OCI-LY7 (cell line): ENCODE results near the gene CRK. TPM values are rescaled to one million over a fixed set of nuclear protein-coding genes. Genes with fewer than 3 reads are reported as not detected.

ENCODE experiments used
- BruUV-seq: library from RNA; stranded (reverse); fragments of 400-500 nt; replicated peaks from 2 replicates; lab custom pipeline; 2021; lab: Mats Ljungman, UMichigan
- CTCF ChIA-PET: fragments of 300-600 bp; sonication (Branson Sonifier 250); formaldehyde crosslinking; loops from one replicate; lab custom pipeline; 2022; ENCODE audit warnings: antibody characterized with exemption; ENCODE audit not compliant: unreplicated experiment; lab: Charles Lee
- POLR2A ChIA-PET: fragments of 300-600 bp; sonication (Branson Sonifier 250); formaldehyde crosslinking; loops from one replicate; lab custom pipeline; 2022; ENCODE audit warnings: antibody characterized with exemption; lab: Charles Lee
- DNase-seq: peaks from one replicate; pipeline ENCODE4 v3.0.0-alpha.2; 2015; ENCODE audit warnings: low spot score
- H2AFZ ChIP-seq: fragments of 200-600 bp; sonication (generic), shearing (Covaris generic); 2 replicates; pipeline ENCODE4 v1.6.1; 2014; ENCODE audit warnings: mild to moderate bottlenecking, antibody characterized with exemption, low read length, moderate library complexity
- H3K27ac ChIP-seq: fragments of 200-600 bp; sonication (generic); 2 replicates; pipeline ENCODE4 v1.5.1; 2014; ENCODE audit warnings: mixed run types, low read depth, mild to moderate bottlenecking, moderate library complexity, low read length, inconsistent platforms; ENCODE audit not compliant: poor library complexity, severe bottlenecking
- H3K36me3 ChIP-seq: fragments of 200-600 bp; sonication (generic); 2 replicates; pipeline ENCODE4 v1.6.1; 2014; ENCODE audit warnings: mild to moderate bottlenecking, antibody characterized with exemption, low read length, moderate library complexity, mixed read lengths; ENCODE audit not compliant: insufficient read depth
- H3K4me1 ChIP-seq: fragments of 200-600 bp; sonication (generic); 2 replicates; pipeline ENCODE4 v1.5.1; 2014; ENCODE audit warnings: mild to moderate bottlenecking, low read length; ENCODE audit not compliant: insufficient read depth, poor library complexity, severe bottlenecking
- H3K4me2 ChIP-seq: fragments of 200-600 bp; sonication (generic); 2 replicates; pipeline ENCODE4 v1.6.1; 2014; ENCODE audit warnings: mild to moderate bottlenecking, low read length
- H3K4me3 ChIP-seq: fragments of 200-600 bp; sonication (generic); 2 replicates; pipeline ENCODE4 v1.5.1; 2014; ENCODE audit warnings: mild to moderate bottlenecking, low read depth, low read length; ENCODE audit not compliant: poor library complexity, severe bottlenecking
- H3K79me2 ChIP-seq: fragments of 200-600 bp; sonication (generic); 2 replicates; pipeline ENCODE4 v1.6.1; 2016; ENCODE audit warnings: low read depth, mild to moderate bottlenecking, low read length, moderate library complexity, mixed read lengths; ENCODE audit not compliant: insufficient read depth
- H3K9me2 ChIP-seq: fragments of 200-600 bp; sonication (generic); 2 replicates; pipeline ENCODE4 v1.6.1; 2016; ENCODE audit warnings: mild to moderate bottlenecking, low read length, mixed read lengths; ENCODE audit not compliant: insufficient read depth
- H3K9me3 ChIP-seq: fragments of 200-600 bp; sonication (generic); 2 replicates; pipeline ENCODE4 v1.6.1; 2014; ENCODE audit warnings: mild to moderate bottlenecking, mixed run types, low read length, mixed read lengths
- H4K20me1 ChIP-seq: fragments of 200-600 bp; sonication (generic); 2 replicates; pipeline ENCODE4 v1.6.1; 2014; ENCODE audit warnings: mild to moderate bottlenecking, antibody characterized with exemption, low read length, moderate library complexity, mixed read lengths; ENCODE audit not compliant: insufficient read depth
- CTCF ChIP-seq: fragments of 200-600 bp; sonication (generic); conservative IDR thresholded peaks from 2 replicates; pipeline ENCODE4 v1.5.1; 2014; ENCODE audit warnings: mild to moderate bottlenecking, antibody characterized with exemption, low read length, moderate library complexity, mixed read lengths
- EZH2phosphoT487 ChIP-seq: fragments of 200-600 bp; sonication (generic); IDR thresholded peaks from 2 replicates; pipeline ENCODE4 v1.6.1; 2018; ENCODE audit warnings: low read depth, borderline replicate concordance, mild to moderate bottlenecking, mixed run types, antibody characterized with exemption, low read length, moderate library complexity, mixed read lengths
- intact Hi-C: fragments of 100-400 bp; cut with micrococcal nuclease; formaldehyde crosslinking; loops from one replicate; pipeline ENCODE4 v1.10.0; 2022; ENCODE audit not compliant: unreplicated experiment
- total RNA-seq, 2 experiments: library from RNA; depleted of rRNA in 1 of 2; stranded (reverse); fragments of >200 nt in 1 of 2; shearing (Covaris generic) in 1 of 2; gene quantifications; 2 replicates each; pipeline ENCODE4 v1.2.3, GENCODE V29; 2014 to 2022

Gene CRK
- total RNA-seq, 2 experiments from 2014 or later: 30.4 to 32.0 TPM

DNA sequence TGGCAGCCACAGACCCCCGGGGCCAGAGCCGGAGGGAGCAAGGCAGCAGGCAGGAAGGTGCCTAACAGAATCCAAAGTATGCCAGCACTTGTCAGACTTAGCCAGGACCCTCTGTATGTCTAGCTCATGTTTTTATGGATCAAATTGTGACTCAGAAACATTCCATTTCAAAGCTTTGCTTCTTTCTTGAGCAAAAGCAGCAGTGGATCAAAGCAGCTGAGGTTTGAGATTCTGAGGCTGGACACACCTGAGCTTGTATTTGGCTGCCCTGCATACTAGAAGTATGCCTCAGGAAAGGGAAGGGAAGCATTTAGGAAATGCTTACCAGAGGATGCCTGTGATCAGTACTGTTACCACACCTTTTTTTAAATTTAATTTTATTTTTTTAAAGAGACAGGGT, 42.2 kb upstream of the CRK start:
- no peak overlapping the region for H3K4me2 ChIP-seq
- no peak overlapping the region for H2AFZ ChIP-seq
- ChIA-PET POLR2A (interaction anchor here (1.3 kb wide), 1 partner anchor 11 kb away, joined by 3 read pairs; no protein-coding TSS in a partner anchor), CTCF (interaction anchor here (0.5 to 0.9 kb wide), 3 partner anchors 18 to 151 kb away, joined by 3 to 4 read pairs (median 3); partner anchors contain the start of gene INPP5K)
- H3K4me1 ChIP-seq: no peaks in the 10 kb centered on the region
- BruUV-seq: no TSS peak
- H3K36me3 ChIP-seq: no peaks in the 10 kb centered on the region
- no peak overlapping the region for H3K27ac ChIP-seq
- intact Hi-C loops: no loop called here
- H3K9me2 ChIP-seq: no peaks in the 10 kb centered on the region
- H3K9me3 ChIP-seq: no peaks in the 10 kb centered on the region
- TF ChIP-seq CTCF (no peak), EZH2phosphoT487 (no peak)
- no peaks in the 10 kb centered on the region for H4K20me1 ChIP-seq
- no peak overlapping the region for H3K4me3 ChIP-seq
- H3K79me2 ChIP-seq: no peaks in the 10 kb centered on the region
- no peak for DNase-seq

GRCh38 chr17:1497831-1498230, 41.8 kb upstream of the CRK start:
- Histone ChIP-seq H3K4me2 (no peak overlapping the region), H3K79me2 (no peaks in the 10 kb centered on the region), H3K9me3 (no peaks in the 10 kb centered on the region), H4K20me1 (no peaks in the 10 kb centered on the region), H3K36me3 (no peaks in the 10 kb centered on the region), H2AFZ (no peak overlapping the region), H3K9me2 (no peaks in the 10 kb centered on the region), H3K27ac (no peak overlapping the region), H3K4me1 (no peaks in the 10 kb centered on the region), H3K4me3 (no peak overlapping the region)
- intact Hi-C loops: no loop called here
- CTCF ChIA-PET: interaction anchor here (0.5 to 0.9 kb wide), 2 partner anchors 19 to 134 kb away, joined by 3 read pairs; partner anchors contain the start of gene INPP5K
- DNase-seq: no peak
- no peak for TF ChIP-seq CTCF
- POLR2A ChIA-PET: interaction anchor here (1.3 kb wide), 1 partner anchor 10 kb away, joined by 3 read pairs; no protein-coding TSS in a partner anchor
- BruUV-seq: no TSS peak

DNA sequence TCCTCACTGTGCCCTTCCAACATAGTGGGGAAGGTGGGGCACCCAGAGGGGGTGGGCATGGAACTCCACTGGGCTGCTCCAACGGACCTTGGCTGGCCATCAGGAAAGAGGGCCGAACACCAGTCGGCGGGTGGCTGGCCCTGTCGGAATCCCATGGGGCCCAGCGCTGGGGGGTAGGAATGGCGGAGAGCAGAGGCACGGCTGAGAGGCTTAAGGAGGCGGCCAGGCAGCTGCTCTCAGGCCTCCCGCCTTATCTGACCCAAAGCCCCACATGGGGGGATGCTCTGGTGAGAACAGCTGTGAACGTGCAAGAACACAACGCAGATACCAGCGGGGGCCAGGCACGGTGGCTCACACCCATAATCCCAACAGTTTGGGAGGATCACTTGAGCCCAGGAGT, 40.8 kb upstream of the CRK start:
- no TSS peak for BruUV-seq
- Histone ChIP-seq H3K27ac (no peak overlapping the region), H3K9me3 (no peaks in the 10 kb centered on the region), H4K20me1 (no peaks in the 10 kb centered on the region), H3K4me3 (no peak overlapping the region), H3K4me1 (peaks cover 4% of the 10 kb centered on the region), H3K79me2 (no peaks in the 10 kb centered on the region), H2AFZ (no peak overlapping the region), H3K9me2 (no peaks in the 10 kb centered on the region), H3K36me3 (no peaks in the 10 kb centered on the region), H3K4me2 (no peak overlapping the region)
- DNase-seq: no peak
- POLR2A ChIA-PET: no interaction called here
- CTCF ChIA-PET: no interaction called here
- intact Hi-C loops: no loop called here
- TF ChIP-seq EZH2phosphoT487 (no peak), CTCF (no peak)
